Stomach smooth muscle (tissue), 2 donors: Measurements from ENCODE around the gene DHDDS.
"Not testable (repeated sequence)": the region's sequence is repeated elsewhere in the genome, so short reads cannot be mapped to it uniquely, and the experiment has no call there.

Experiments
- H3K27ac ChIP-seq: one replicate; pipeline ENCODE4 v1.7.0; 2013; ENCODE audit warnings: mild to moderate bottlenecking, low read length, inconsistent platforms
- H3K27me3 ChIP-seq, 2 donors: one replicate each; pipeline ENCODE4 v1.7.0; 2013; ENCODE audit warnings: low read length in 2 of 2; ENCODE audit not compliant: insufficient read depth in 2 of 2, control insufficient read depth in 1 of 2
- H3K36me3 ChIP-seq, 2 donors: one replicate each; pipeline ENCODE4 v1.7.0; 2013; ENCODE audit warnings: low read length in 2 of 2; ENCODE audit not compliant: control insufficient read depth in 2 of 2, insufficient read depth in 2 of 2
- H3K4me1 ChIP-seq: one replicate; pipeline ENCODE4 v1.7.0; 2013; ENCODE audit warnings: low read length; ENCODE audit not compliant: control insufficient read depth, insufficient read depth
- H3K4me3 ChIP-seq, 2 donors: one replicate each; pipeline ENCODE4 v1.7.0; 2013; ENCODE audit warnings: low read length in 2 of 2
- H3K9ac ChIP-seq, 2 donors: one replicate each; pipeline ENCODE4 v1.7.0; 2013; ENCODE audit warnings: low read length in 2 of 2, mild to moderate bottlenecking in 1 of 2
- H3K9me3 ChIP-seq, 2 donors: one replicate each; pipeline ENCODE4 v1.7.0; 2013; ENCODE audit warnings: low read length in 2 of 2; ENCODE audit not compliant: control insufficient read depth in 2 of 2
- donor health status: healthy.
- donor health status: Pancreatic carcinoma.

Gene DHDDS

GRCh38 chr1:26431979-26432695 lies at the start of gene DHDDS:
TSS of gene DHDDS (plus strand) at chr1:26432321. CDS start at chr1:26432946, 625 bp downstream.
- peaks cover 2 to 3% of the 10 kb centered on the region in 2 donors for H3K36me3 ChIP-seq
- peak within 1 kb of the TSS; percentile 74 to 97 for H3K9ac ChIP-seq
- peak within 1 kb of the TSS; percentile 76 for H3K27ac ChIP-seq
- peaks cover 24% of the 10 kb centered on the region for H3K4me1 ChIP-seq
- no peaks in the 10 kb centered on the region for H3K27me3 ChIP-seq
- no peaks in the 10 kb centered on the region for H3K9me3 ChIP-seq
- peak within 1 kb of the TSS; percentile 94 to 98 for H3K4me3 ChIP-seq

- Histone ChIP-seq H3K4me1 (no peaks in the 10 kb centered on the region), H3K27me3 (no peaks in the 10 kb centered on the region), H3K9ac (no peak overlapping the region), H3K4me3 (no peak overlapping the region), H3K36me3 (no peaks in the 10 kb centered on the region), H3K27ac (no peak overlapping the region), H3K9me3 (no peaks in the 10 kb centered on the region)
Observed at GRCh38 chr1:26384076-26384475, 48.0 kb upstream of the DHDDS start.

- not testable (repeated sequence) for H3K27ac ChIP-seq, H3K9ac ChIP-seq, H3K36me3 ChIP-seq, H3K9me3 ChIP-seq, H3K27me3 ChIP-seq, H3K4me1 ChIP-seq, H3K4me3 ChIP-seq
Observed at GRCh38 chr1:26385063-26385462, 47.1 kb upstream of the DHDDS start.

- Histone ChIP-seq H3K27ac (no peak overlapping the region), H3K4me1 (no peaks in the 10 kb centered on the region), H3K4me3 (no peak overlapping the region), H3K36me3 (no peaks in the 10 kb centered on the region), H3K27me3 (peaks cover 0 to 4% of the 10 kb centered on the region in 2 donors), H3K9ac (no peak overlapping the region), H3K9me3 (no peaks in the 10 kb centered on the region)
Observed at GRCh38 chr1:26387447-26387846, 44.7 kb upstream of the DHDDS start.

- no peak overlapping the region for H3K4me3 ChIP-seq
- no peak overlapping the region for H3K27ac ChIP-seq
- peaks cover 2 to 4% of the 10 kb centered on the region in 2 donors for H3K27me3 ChIP-seq
- no peaks in the 10 kb centered on the region for H3K9me3 ChIP-seq
- no peaks in the 10 kb centered on the region for H3K4me1 ChIP-seq
- no peak overlapping the region for H3K9ac ChIP-seq
- H3K36me3 ChIP-seq, result no peaks in the 10 kb centered on the region
Observed at GRCh38 chr1:26388791-26389445, 43.2 kb upstream of the DHDDS start.

GRCh38 chr1:26389604-26390247 lies 42.4 kb upstream of the DHDDS start:
- Histone ChIP-seq H3K9ac (no peak overlapping the region), H3K27ac (no peak overlapping the region), H3K9me3 (no peaks in the 10 kb centered on the region)

GRCh38 chr1:26391450-26391849 lies 40.7 kb upstream of the DHDDS start:
- Histone ChIP-seq H3K27ac (no peak overlapping the region), H3K9me3 (no peaks in the 10 kb centered on the region), H3K4me1 (no peaks in the 10 kb centered on the region), H3K27me3 (peaks cover 2 to 4% of the 10 kb centered on the region in 2 donors), H3K9ac (no peak overlapping the region), H3K4me3 (no peak overlapping the region), H3K36me3 (no peaks in the 10 kb centered on the region)

More at GRCh38 chr1:26389604-26390247, 42.4 kb upstream of the DHDDS start:
- Histone ChIP-seq H3K27me3 (peaks cover 2 to 4% of the 10 kb centered on the region in 2 donors), H3K4me3 (no peak overlapping the region), H3K4me1 (no peaks in the 10 kb centered on the region), H3K36me3 (no peaks in the 10 kb centered on the region)

- Histone ChIP-seq H3K9ac (no peak overlapping the region), H3K27me3 (peaks cover 2 to 4% of the 10 kb centered on the region in 2 donors), H3K4me3 (no peak overlapping the region), H3K36me3 (no peaks in the 10 kb centered on the region), H3K27ac (no peak overlapping the region), H3K9me3 (no peaks in the 10 kb centered on the region), H3K4me1 (no peaks in the 10 kb centered on the region)
Observed at GRCh38 chr1:26395754-26396153, 36.4 kb upstream of the DHDDS start.

- H3K9ac ChIP-seq, result no peak overlapping the region
- no peaks in the 10 kb centered on the region for H3K36me3 ChIP-seq
- H3K27ac ChIP-seq, result no peak overlapping the region
- H3K4me1 ChIP-seq, result no peaks in the 10 kb centered on the region
- H3K4me3 ChIP-seq, result no peak overlapping the region
- H3K27me3 ChIP-seq, result peaks cover 2 to 10% of the 10 kb centered on the region in 2 donors
- H3K9me3 ChIP-seq, result no peaks in the 10 kb centered on the region
Observed at GRCh38 chr1:26399034-26399433, 33.1 kb upstream of the DHDDS start.

GRCh38 chr1:26401891-26402290 lies 30.2 kb upstream of the DHDDS start:
- no peaks in the 10 kb centered on the region for H3K9me3 ChIP-seq
- H3K36me3 ChIP-seq, result no peaks in the 10 kb centered on the region
- no peak overlapping the region for H3K4me3 ChIP-seq
- no peak overlapping the region for H3K27ac ChIP-seq
- peaks cover 2 to 10% of the 10 kb centered on the region in 2 donors for H3K27me3 ChIP-seq
- no peaks in the 10 kb centered on the region for H3K4me1 ChIP-seq
- H3K9ac ChIP-seq, result no peak overlapping the region
